A549 (cell line): ENCODE data around the gene PRKN.

Source experiments
- BHLHE40 ChIP-seq: IDR thresholded peaks from 2 replicates; pipeline ENCODE4 v1.6.1; 2012; ENCODE audit warnings: low read depth, low read length, inconsistent platforms
- EP300 ChIP-seq, 2 experiments: fragments of >200 bp; sonication (Bioruptor Twin); formaldehyde crosslinking; IDR thresholded peaks; 2 replicates in 1 of 2; 3 replicates in 1 of 2; pipeline ENCODE4 v1.6.1; 2016 to 2017
- JUN ChIP-seq, 2 experiments: fragments of >200 bp; sonication (Bioruptor Twin); formaldehyde crosslinking; IDR thresholded peaks; 2 replicates in 1 of 2; 3 replicates in 1 of 2; pipeline ENCODE4 v1.6.1; 2016 to 2017
- JUNB ChIP-seq: fragments of >200 bp; sonication (Bioruptor Twin); formaldehyde crosslinking; IDR thresholded peaks from 2 replicates; pipeline ENCODE4 v1.6.1; 2016
- KDM1A ChIP-seq: fragments of 200-600 bp; sonication (generic); IDR thresholded peaks from 2 replicates; pipeline ENCODE4 v1.6.1; 2016; ENCODE audit warnings: low read depth, mild to moderate bottlenecking
- MAZ ChIP-seq: fragments of 150-350 bp; IDR thresholded peaks from 2 replicates; pipeline ENCODE4 v1.6.1; 2014; ENCODE audit warnings: antibody characterized with exemption, low read depth, low read length, borderline replicate concordance
- MYC ChIP-seq: IDR thresholded peaks from 2 replicates; pipeline ENCODE4 v1.6.1; 2012; ENCODE audit warnings: mild to moderate bottlenecking, inconsistent platforms, low read length, improper control_type of control experiment, borderline replicate concordance
- NR3C1 ChIP-seq: fragments of >200 bp; sonication (Bioruptor Twin); formaldehyde crosslinking; IDR thresholded peaks from 3 replicates; pipeline ENCODE4 v1.6.1; 2017
- RNF2 ChIP-seq: fragments of 200-600 bp; sonication (generic); IDR thresholded peaks from 2 replicates; pipeline ENCODE4 v1.6.1; 2016; ENCODE audit warnings: low read depth, mild to moderate bottlenecking, antibody characterized with exemption, moderate library complexity, borderline replicate concordance
- SREBF2 ChIP-seq: fragments of 450-650 bp; IDR thresholded peaks from 2 replicates; pipeline ENCODE4 v1.6.1; 2014; ENCODE audit warnings: mild to moderate bottlenecking, moderate library complexity
- TF ChIP-seq, protein P1 (sequence below): fragments of >200 bp; sonication (Bioruptor Twin); formaldehyde crosslinking; IDR thresholded peaks from 3 replicates; pipeline ENCODE4 v1.5.1; 2016
- TF ChIP-seq, protein P2 (sequence below): IDR thresholded peaks from 2 replicates; pipeline ENCODE4 v1.6.1; 2012

GRCh38 chr6:162438980-162439379 lies 288.6 kb downstream of the PRKN start:
- TF ChIP-seq, protein P1, sequence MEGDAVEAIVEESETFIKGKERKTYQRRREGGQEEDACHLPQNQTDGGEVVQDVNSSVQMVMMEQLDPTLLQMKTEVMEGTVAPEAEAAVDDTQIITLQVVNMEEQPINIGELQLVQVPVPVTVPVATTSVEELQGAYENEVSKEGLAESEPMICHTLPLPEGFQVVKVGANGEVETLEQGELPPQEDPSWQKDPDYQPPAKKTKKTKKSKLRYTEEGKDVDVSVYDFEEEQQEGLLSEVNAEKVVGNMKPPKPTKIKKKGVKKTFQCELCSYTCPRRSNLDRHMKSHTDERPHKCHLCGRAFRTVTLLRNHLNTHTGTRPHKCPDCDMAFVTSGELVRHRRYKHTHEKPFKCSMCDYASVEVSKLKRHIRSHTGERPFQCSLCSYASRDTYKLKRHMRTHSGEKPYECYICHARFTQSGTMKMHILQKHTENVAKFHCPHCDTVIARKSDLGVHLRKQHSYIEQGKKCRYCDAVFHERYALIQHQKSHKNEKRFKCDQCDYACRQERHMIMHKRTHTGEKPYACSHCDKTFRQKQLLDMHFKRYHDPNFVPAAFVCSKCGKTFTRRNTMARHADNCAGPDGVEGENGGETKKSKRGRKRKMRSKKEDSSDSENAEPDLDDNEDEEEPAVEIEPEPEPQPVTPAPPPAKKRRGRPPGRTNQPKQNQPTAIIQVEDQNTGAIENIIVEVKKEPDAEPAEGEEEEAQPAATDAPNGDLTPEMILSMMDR = no peak
- TF ChIP-seq EP300 (IDR thresholded peaks at IDR 0.05) = no peak
- TF ChIP-seq BHLHE40 = no peak
- no peak for TF ChIP-seq MAZ
- no peak for TF ChIP-seq NR3C1
- TF ChIP-seq, protein P2, sequence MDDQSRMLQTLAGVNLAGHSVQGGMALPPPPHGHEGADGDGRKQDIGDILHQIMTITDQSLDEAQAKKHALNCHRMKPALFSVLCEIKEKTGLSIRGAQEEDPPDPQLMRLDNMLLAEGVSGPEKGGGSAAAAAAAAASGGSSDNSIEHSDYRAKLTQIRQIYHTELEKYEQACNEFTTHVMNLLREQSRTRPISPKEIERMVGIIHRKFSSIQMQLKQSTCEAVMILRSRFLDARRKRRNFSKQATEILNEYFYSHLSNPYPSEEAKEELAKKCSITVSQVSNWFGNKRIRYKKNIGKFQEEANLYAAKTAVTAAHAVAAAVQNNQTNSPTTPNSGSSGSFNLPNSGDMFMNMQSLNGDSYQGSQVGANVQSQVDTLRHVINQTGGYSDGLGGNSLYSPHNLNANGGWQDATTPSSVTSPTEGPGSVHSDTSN = no peak
- no peak for TF ChIP-seq SREBF2
- TF ChIP-seq JUNB = no peak
- TF ChIP-seq RNF2 = no peak
- no peak for TF ChIP-seq MYC
- no peak for TF ChIP-seq JUN (IDR thresholded peaks at IDR 0.05)
- no peak for TF ChIP-seq KDM1A
